OCI-LY7 (cell line): Measurements from ENCODE around the gene DHCR24.

Source experiments
- CTCF ChIP-seq: fragments of 200-600 bp; sonication (generic); conservative IDR thresholded peaks from 2 replicates; pipeline ENCODE4 v1.5.1; 2014; ENCODE audit warnings: mild to moderate bottlenecking, antibody characterized with exemption, low read length, moderate library complexity, mixed read lengths
- EZH2phosphoT487 ChIP-seq: fragments of 200-600 bp; sonication (generic); IDR thresholded peaks from 2 replicates; pipeline ENCODE4 v1.6.1; 2018; ENCODE audit warnings: low read depth, borderline replicate concordance, mild to moderate bottlenecking, mixed run types, antibody characterized with exemption, low read length, moderate library complexity, mixed read lengths

- no peak for TF ChIP-seq CTCF
- no peak for TF ChIP-seq EZH2phosphoT487
Observed at GRCh38 chr1:54869173-54869851, 17.7 kb downstream of the DHCR24 start.
